ENCODE results near the gene TNFSF9.
A peak's percentile ranks its signal among the peaks of the same experiment; 100 is the strongest.
"Not testable (repeated sequence)": the region's sequence is repeated elsewhere in the genome, so short reads cannot be mapped to it uniquely, and the experiment has no call there.

TNFSF9 gene

DNA sequence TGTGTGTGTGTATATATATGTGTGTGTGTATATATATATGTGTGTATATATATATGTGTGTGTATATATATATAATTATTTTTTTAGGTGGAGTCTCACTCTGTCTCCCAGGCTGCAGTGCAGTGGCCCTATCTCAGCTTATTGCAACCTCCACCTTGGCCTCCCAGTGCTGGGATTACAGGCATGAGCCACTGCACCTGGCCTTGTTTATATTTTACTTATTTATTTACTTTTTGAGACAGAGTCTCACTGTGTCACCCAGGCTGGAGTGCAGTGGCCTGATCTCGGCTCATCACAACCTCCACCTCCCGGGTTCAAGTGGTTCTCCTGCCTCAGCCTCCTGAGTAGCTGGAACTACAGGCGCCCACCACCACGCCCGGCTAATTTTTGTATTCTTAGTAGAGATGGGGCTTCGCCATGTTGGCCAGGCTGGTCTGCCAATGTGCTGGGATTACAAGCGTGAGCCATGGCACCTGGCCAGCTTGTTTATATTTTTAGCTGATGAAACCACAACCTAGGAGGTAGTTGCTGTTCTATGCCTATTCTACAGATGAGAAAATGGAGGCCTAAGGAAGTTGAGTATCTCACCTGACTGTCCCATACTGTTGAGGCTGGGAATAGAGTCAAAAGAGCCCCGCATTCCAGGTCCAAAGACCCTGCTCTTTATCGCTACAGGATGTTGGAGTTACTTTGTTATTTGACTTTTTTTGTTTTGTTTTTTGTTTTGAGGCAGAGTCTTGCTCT is 22.6 kb upstream of the TNFSF9 start:
- not testable (repeated sequence) for DNase-seq

GRCh38 chr19:6509118-6509971 is 21.5 kb upstream of the TNFSF9 start:
- no peak for DNase-seq

DNA sequence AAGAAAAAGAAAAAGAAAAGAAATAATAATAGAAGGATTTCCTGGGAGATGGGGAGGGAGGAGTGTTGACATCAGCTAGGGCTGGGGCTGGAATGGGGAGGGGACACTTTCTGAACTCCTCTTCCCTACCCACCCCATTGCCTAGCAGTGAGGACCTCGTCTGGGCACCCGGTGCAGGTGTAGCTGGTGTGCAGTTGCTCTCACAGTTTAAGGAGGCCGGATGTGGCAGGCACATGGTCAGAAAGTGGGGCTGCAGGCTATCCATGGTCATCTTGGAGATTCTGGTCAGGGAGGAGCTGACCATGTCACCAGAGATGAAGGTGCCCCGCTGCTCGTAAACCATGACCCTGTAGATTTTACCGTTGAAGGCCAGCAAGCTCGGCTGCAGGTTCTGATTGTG is 20.2 kb upstream of the TNFSF9 start:
- no peak for DNase-seq

GRCh38 chr19:6514089-6514488 is 16.7 kb upstream of the TNFSF9 start:
- DNase-seq, result no peak

DNA sequence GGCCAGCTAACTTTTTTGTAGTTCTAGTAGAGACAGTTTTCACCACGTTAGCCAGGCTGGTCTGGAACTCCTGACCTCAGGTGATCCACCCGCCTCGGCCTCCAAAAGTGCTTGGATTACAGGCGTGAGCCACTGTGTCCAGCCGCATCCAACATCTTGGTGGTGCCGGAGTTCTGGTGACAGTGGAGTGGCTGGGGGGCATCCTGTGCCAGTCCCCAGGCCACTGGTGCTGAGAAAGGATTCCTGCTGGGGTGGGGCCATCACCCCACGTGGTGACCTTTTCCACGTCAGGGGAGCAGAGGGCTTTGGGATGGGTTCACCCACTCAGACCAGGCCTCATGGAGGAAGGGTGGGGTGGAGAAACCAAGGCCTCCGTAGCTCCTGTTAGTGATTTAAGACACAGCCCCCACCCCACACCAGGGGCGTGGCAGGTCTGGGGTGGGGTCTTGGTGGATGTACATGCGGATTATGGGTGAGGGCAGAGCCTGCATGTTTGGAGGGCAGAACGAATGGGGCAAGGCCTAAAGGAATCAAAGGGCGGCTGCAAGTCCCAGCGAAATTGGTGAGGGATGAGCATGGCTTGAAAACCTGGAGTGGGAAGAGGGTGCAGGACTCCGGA is 15.8 kb upstream of the TNFSF9 start:
- DNase-seq, result no peak

DNA sequence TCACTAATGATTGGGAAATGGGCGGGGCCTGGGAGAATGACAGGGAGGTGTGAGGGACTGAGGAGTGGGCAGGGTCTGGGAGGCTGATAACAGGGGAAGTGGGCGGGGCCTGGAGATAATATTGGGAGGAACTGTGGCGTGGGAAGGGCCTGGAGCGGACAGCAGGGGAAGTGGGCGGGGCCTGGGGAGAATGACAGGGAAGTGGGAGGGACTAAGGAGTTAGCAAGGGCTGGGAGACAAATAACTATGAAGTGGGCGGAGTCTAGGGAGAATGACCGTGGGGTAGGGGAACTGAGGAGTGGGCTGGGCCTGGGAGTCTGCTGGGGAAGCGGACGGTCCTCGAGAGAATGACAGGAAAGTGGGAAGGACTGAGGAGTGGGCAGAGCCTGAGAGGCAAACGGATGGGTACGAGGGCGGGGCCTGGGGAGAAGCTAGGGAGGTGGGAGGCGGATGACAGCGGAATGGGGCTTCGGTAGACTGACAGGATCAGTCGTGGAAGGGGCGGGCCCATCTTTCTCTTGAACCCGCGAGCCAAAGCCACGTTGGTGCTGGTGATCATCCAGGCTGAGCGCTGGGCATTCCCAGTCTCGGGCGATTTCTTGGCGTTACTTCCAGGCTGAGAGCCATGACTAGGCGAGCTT is 14.7 kb upstream of the TNFSF9 start:
- peak; percentile 30 to 88 (median 52) for DNase-seq

- DNase-seq, result peak; percentile 76 to 89 (median 87)
Observed at GRCh38 chr19:6516659-6517291, 14.1 kb upstream of the TNFSF9 start.

GRCh38 chr19:6518145-6518911 is 12.5 kb upstream of the TNFSF9 start:
- peak in 1 of 5 experiments; percentile 55 for DNase-seq

DNA sequence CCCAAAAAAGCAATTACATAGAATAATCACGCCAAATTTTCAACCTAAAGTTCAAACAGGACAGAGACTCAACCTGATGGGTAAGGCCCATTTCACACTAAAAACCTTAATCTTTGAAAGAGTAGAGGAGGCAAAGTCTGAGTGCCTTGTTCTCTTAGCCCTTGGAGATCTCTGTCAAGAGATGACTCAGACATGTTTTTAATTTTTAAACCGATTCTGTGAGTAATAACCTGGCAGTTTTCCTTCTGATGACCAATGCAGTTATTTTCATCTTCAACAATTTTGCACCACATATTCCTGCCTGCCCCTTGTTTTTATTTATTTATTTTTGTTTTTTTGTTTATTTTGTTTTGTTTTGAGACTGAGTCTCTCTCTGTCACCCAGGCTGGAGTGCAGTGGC is 11.5 kb upstream of the TNFSF9 start:
- DNase-seq, result peak in 1 of 5 experiments; percentile 42

DNA sequence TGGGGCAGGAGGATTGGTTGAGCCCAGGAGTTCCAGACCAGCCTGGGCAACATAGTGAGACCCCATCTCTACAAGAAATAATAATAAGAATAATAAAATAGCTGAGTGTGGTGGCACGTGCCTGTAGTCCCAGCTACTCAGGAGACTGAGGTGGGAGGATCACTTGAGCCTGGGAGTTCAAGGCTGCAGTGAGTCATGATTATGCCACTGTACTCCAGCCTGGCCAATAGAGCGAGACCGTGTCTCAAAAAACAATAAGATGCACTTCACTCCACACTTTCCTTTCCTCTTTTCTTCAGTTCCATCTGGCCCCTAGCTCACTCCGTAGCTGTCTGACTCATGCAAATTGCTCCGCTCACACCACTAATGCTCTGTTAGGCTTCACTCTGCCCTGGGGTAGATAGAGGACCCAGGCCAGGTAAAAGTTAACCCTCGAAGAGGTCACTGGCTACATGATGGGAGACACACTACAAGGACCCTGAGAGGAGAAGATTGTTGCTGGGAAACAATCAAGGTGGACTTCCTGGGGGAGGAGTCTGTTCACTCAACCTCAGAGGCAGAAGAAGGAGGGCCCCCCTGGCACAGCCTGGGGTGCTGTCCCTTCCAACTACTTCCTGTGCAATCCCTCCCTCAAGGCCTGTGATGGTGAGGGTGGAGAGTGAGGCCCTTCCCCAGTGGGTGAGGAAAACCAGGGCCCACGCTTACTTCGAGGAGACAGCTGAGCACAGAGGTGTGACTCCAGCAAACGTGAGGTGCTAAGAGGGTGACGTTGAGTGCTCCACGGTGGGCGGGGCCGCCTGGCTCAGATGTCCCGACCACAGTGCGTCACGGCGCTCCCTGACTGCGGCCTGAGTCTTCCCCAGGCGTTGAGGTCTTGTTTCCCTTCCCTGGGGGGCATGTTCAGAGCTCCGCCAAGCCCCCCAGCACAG is 8.8 kb upstream of the TNFSF9 start:
- peak in 2 of 5 experiments; percentile 65 to 88 for DNase-seq

DNA sequence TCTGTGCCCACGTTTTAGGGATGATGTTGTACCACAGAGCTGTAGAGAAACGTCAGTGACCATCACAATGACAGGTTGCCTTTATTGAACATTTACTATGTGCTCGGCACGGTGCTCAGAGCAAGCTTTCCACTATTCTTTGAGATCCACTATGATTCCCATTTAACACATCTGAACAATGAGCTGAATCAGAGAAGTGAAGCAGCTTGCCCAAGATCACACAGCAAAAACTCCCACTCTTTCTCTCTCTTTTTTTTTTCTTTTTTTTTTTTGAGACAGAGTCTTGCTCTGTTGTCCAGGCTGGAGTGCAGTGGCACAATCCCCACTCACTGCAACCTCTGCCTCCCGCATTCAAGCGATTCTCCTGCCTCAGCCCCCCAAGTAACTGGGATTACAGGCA is 8.1 kb upstream of the TNFSF9 start:
- no peak for DNase-seq

GRCh38 chr19:6524311-6524710 is 6.5 kb upstream of the TNFSF9 start:
- DNase-seq, result no peak

- no peak for DNase-seq
Observed at GRCh38 chr19:6527893-6528543, 2.8 kb upstream of the TNFSF9 start.

DNA sequence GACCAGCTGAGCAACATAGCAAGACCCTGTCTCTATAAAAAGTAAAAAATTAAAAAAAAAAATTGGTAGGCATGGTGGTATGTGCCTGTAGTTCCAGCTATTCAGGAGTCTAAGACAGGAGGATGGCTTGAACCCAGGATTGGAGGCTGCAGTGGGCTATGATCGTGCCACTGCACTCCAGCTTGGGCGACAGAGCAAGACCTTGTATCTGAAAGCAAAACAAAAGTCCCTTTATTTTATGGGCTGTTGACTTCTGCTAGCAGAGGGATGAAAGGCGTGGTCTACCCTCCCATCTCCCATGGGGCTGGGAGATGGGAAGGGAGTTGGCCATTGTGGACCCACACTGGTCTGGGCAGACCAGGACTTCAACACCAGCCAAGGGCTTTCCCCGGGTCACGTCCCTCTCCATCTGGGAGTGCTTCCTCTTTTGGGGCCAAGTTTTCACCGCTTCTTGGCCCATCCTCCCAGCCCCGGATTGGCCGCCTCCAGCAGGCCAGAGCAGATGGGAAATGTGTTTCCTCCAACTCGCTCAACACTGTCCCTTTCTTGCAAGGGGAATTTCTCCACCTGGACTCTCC is 2.2 kb upstream of the TNFSF9 start:
- no peak for DNase-seq

DNA sequence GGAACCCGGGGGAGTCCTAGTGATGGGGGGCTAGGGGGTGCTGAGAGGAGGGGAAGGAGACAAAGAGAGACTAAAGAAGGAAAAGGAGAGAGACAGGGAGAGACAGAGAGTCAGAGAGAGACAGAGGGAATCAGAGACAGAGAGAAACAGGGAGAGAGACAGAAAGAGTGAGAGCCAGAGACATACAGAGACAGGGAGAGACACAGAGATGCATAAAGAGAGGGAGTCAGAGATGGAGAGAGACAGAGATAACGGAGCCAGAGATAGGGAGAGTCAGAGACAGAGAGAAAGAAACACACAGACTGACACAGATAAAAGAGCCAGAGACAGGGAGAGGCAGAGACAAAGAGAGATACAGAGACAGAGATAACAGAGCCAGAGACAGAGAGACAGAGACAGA is 1.5 kb upstream of the TNFSF9 start:
- DNase-seq, result no peak

- no peak for DNase-seq
Observed at GRCh38 chr19:6529937-6530385, 865 bp upstream of the TNFSF9 start.

DNA sequence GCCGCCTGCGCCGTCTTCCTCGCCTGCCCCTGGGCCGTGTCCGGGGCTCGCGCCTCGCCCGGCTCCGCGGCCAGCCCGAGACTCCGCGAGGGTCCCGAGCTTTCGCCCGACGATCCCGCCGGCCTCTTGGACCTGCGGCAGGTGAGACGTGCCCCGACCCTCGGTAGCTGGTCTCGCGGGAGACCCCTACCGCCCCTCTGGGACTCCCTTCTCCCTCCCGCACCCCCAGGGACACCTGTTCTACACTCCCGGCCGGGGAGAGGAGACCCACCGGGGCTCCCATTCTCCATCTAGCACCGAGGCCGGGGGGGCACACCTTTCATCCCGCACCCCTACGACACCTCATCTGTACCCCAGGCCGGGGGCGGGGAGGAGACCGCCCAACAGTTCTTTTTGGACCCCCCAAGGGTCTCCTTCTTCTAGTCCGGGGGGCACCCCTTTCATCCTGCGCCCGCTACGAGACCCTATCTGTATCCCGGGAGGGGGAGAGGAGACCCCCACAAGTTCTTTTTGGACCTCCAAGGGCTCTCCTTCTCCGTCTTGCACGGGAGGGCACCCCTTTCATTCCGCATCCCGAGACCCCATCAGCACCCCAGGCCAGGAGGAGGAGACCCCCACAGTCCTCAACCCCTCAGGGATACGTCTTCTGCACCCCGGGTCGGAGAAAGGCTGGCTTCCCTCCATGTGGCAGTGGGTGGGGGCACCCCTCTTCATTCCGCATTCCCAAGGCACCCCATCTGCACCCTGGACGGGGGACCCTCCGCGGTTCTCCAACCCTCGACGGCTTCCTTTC is 533 bp downstream of the TNFSF9 start:
- no peak for DNase-seq

DNA sequence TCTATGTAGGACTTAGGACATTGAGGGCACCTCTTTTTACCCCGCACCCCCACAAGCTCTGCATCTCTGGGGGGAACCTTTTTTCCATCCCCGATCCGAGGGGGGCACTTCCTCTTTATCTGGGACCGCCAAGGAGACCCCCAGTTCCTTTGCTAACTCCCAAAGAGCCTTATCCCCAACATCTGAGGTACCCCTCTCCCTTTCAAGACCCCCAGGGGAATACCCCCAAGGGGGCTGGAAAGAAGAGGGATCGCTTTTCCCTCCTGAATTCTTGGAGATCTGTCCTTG is 1.1 kb downstream of the TNFSF9 start:
- DNase-seq, result no peak
